Measurements from ENCODE around the gene FARS2. TPM values are rescaled to one million over a fixed set of nuclear protein-coding genes. Genes with fewer than 3 reads are reported as not detected.

FARS2 gene
- total and polyA plus RNA-seq, 9 of the 15 experiments (the other 6 are each of a cell fraction or from before 2014, with no cell fraction given) = 16.5 to 62.2 (median 27.0) TPM

DNA sequence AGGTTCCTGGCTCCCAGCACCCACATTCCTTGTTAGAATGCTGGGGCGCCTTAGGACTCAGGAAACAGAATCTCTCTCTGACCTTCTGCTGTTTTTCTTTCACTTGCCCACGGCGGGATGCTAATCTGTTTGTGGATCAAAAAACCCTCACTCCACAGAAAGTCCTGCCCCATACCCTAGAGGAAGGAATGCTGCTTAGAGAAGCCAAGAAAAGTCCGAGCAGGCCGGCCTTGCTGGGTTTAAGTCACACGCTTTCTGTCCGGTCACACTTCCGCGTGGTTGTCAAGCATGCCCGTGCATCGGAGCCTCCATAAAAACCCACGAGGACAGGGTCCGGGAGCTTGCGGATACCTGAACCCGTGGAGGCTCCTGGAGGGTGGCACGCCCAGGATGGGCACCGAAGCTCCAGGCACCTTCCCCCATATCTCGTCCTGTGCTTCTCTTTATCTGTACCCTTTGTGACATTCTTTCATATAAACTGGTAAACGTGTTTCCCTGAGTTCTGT, 522.3 kb downstream of the FARS2 start:
- Histone ChIP-seq H3K4me3 (no peak overlapping the region), H3K9me1 (ENCODE audit: control insufficient read depth, insufficient read depth, low read length) (no peaks in the 10 kb centered on the region), H3K9me3 (replicated peaks; ENCODE audit: control insufficient read depth, insufficient read depth, low read depth, low read length) (no peaks in the 10 kb centered on the region), H3K27me3 (ENCODE audit: control insufficient read depth in 2 of 2, insufficient read depth in 2 of 2, low read length in 2 of 2) (peaks cover 54 to 76% of the 10 kb centered on the region in 2 experiments; a peak in 4 of 5 replicates), H3K4me1 (replicated peaks in 1 of 2; ENCODE audit: control insufficient read depth in 2 of 2, insufficient read depth in 2 of 2, low read length in 2 of 2) (no peaks in the 10 kb centered on the region; a peak in 1 of 5 replicates), H4K20me1 (replicated peaks; ENCODE audit: control insufficient read depth, insufficient read depth, low read length) (0 out of 2 replicates have a peak, but pooled peaks cover 4% of the 10 kb centered on the region), H3K4me2 (ENCODE audit: insufficient read depth, low read length) (no peak overlapping the region), H3K27ac (ENCODE audit: extremely low read depth, low read depth, low read length) (no peak overlapping the region), H3K9ac (ENCODE audit: insufficient read depth in 1 of 2, low read depth in 2 of 2, low read length in 2 of 2) (no peak overlapping the region), H3K79me2 (ENCODE audit: control insufficient read depth, insufficient read depth, low read length) (no peaks in the 10 kb centered on the region), H2AFZ (ENCODE audit: low read depth, low read length) (no peak overlapping the region), H3K36me3 (ENCODE audit: control insufficient read depth, insufficient read depth, low read length) (no peaks in the 10 kb centered on the region)
- no peak for DNase-seq (ENCODE audit: extremely low read depth in 1 of 4, low spot score in 3 of 4)
- FAIRE-seq = no peak
- intact Hi-C loops (cut with micrococcal nuclease) (no loop called here), in situ Hi-C loops (cut with MboI) (no loop called here)
- WGBS (ENCODE audit: insufficient coverage, low coverage, missing lambda C conversion rate) = 8% methylated on average over 19 of the region's 19 CpGs
- POLR2A ChIA-PET = interaction anchor here (0.7 kb wide), 1 partner anchor 319 kb away, joined by 4 read pairs; no protein-coding TSS in a partner anchor
- CTCF ChIA-PET (ENCODE audit: low intra/inter-chr PET ratio) = no interaction called here
- BruUV-seq (replicated peaks) = no TSS peak
- no peak for ATAC-seq
- TF ChIP-seq ZNF696 (CRISPR knock-in tag; conservative IDR thresholded peaks at IDR 0.05) = no peak
- TF ChIP-seq HEY1 (CRISPR knock-in tag; IDR thresholded peaks at IDR 0.05; ENCODE audit: borderline replicate concordance) = no peak
- no peak for TF ChIP-seq GTF2E2 (tag; IDR thresholded peaks at IDR 0.05)
- TF ChIP-seq ZNF165 (CRISPR knock-in tag; IDR thresholded peaks at IDR 0.05; ENCODE audit: borderline replicate concordance) = no peak
- TF ChIP-seq FOXA3 (CRISPR knock-in tag; conservative IDR thresholded peaks at IDR 0.05 in 1 of 2, IDR thresholded peaks at IDR 0.05 in 1 of 2) = no peak
- no peak for TF ChIP-seq CBFA2T2 (conservative IDR thresholded peaks at IDR 0.05)
- TF ChIP-seq, protein P1, sequence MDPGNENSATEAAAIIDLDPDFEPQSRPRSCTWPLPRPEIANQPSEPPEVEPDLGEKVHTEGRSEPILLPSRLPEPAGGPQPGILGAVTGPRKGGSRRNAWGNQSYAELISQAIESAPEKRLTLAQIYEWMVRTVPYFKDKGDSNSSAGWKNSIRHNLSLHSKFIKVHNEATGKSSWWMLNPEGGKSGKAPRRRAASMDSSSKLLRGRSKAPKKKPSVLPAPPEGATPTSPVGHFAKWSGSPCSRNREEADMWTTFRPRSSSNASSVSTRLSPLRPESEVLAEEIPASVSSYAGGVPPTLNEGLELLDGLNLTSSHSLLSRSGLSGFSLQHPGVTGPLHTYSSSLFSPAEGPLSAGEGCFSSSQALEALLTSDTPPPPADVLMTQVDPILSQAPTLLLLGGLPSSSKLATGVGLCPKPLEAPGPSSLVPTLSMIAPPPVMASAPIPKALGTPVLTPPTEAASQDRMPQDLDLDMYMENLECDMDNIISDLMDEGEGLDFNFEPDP (CRISPR knock-in tag; IDR thresholded peaks at IDR 0.05) = no peak
- TF ChIP-seq, protein P2, sequence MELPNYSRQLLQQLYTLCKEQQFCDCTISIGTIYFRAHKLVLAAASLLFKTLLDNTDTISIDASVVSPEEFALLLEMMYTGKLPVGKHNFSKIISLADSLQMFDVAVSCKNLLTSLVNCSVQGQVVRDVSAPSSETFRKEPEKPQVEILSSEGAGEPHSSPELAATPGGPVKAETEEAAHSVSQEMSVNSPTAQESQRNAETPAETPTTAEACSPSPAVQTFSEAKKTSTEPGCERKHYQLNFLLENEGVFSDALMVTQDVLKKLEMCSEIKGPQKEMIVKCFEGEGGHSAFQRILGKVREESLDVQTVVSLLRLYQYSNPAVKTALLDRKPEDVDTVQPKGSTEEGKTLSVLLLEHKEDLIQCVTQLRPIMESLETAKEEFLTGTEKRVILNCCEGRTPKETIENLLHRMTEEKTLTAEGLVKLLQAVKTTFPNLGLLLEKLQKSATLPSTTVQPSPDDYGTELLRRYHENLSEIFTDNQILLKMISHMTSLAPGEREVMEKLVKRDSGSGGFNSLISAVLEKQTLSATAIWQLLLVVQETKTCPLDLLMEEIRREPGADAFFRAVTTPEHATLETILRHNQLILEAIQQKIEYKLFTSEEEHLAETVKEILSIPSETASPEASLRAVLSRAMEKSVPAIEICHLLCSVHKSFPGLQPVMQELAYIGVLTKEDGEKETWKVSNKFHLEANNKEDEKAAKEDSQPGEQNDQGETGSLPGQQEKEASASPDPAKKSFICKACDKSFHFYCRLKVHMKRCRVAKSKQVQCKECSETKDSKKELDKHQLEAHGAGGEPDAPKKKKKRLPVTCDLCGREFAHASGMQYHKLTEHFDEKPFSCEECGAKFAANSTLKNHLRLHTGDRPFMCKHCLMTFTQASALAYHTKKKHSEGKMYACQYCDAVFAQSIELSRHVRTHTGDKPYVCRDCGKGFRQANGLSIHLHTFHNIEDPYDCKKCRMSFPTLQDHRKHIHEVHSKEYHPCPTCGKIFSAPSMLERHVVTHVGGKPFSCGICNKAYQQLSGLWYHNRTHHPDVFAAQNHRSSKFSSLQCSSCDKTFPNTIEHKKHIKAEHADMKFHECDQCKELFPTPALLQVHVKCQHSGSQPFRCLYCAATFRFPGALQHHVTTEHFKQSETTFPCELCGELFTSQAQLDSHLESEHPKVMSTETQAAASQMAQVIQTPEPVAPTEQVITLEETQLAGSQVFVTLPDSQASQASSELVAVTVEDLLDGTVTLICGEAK (IDR thresholded peaks at IDR 0.05) = no peak
- TF ChIP-seq, protein P2 (CRISPR knock-in tag; IDR thresholded peaks at IDR 0.05) = no peak
- TF ChIP-seq IFI16 (CRISPR knock-in tag; IDR thresholded peaks at IDR 0.05) = no peak
